Ishikawa (cell line): Measurements from ENCODE around the gene RASAL2.

ENCODE experiments used
- CEBPB ChIP-seq: IDR thresholded peaks from 2 replicates; pipeline ENCODE4 v1.6.1; 2012
- CREB1 ChIP-seq: IDR thresholded peaks from 2 replicates; pipeline ENCODE4 v1.6.1; 2012; ENCODE audit warnings: low read depth
- EGR1 ChIP-seq: IDR thresholded peaks from 2 replicates; pipeline ENCODE4 v1.6.1; 2012
- EP300 ChIP-seq: IDR thresholded peaks from 2 replicates; pipeline ENCODE4 v1.6.1; 2012; ENCODE audit warnings: borderline replicate concordance
- MAX ChIP-seq: IDR thresholded peaks from 2 replicates; pipeline ENCODE4 v1.6.1; 2012
- NFIC ChIP-seq: IDR thresholded peaks from 2 replicates; pipeline ENCODE4 v1.6.1; 2012
- RAD21 ChIP-seq: IDR thresholded peaks from 2 replicates; pipeline ENCODE4 v1.6.1; 2012; ENCODE audit warnings: low read depth
- REST ChIP-seq: IDR thresholded peaks from 2 replicates; pipeline ENCODE4 v1.6.1; 2012; ENCODE audit warnings: low read depth, mild to moderate bottlenecking
- TCF12 ChIP-seq: IDR thresholded peaks from 2 replicates; pipeline ENCODE4 v1.6.1; 2012; ENCODE audit warnings: low read depth
- TEAD4 ChIP-seq: IDR thresholded peaks from 2 replicates; pipeline ENCODE4 v1.6.1; 2012
- USF1 ChIP-seq: IDR thresholded peaks from 2 replicates; pipeline ENCODE4 v1.6.1; 2012
- YY1 ChIP-seq: IDR thresholded peaks from 2 replicates; pipeline ENCODE4 v1.6.1; 2012; ENCODE audit warnings: low read depth
- ZBTB7A ChIP-seq: IDR thresholded peaks from 2 replicates; pipeline ENCODE4 v1.6.1; 2012; ENCODE audit warnings: low read depth

- TF ChIP-seq RAD21 (no peak), NFIC (no peak; the same call in 1 of the 2 replicates), ZBTB7A (no peak), TEAD4 (no peak), TCF12 (no peak), EP300 (no peak), MAX (no peak), USF1 (no peak), REST (no peak), CREB1 (no peak), CEBPB (no peak), EGR1 (no peak), YY1 (no peak)
Measured at GRCh38 chr1:178271471-178271870, 177.6 kb downstream of the RASAL2 start.
